ENCODE results near the gene FAM149A.

DNA sequence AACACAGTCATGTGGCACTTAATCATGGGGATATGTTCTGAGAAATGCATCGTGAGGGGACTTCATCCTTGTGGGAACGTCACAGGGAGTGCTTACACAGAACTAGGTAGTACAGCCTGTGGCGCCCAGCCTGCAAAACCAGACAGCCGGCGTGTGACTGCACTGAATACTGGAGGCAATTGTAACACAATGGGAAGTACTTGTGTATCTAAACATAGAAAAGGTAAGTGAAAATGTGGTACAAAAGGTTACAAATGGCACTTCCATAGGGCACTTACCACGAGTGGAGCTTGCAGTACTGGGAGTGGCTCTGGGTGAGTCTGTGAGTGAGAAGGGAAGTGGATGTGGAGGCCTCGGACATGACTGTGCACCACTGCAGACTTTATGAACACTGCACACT, 30.3 kb upstream of the FAM149A start:
- TF ChIP-seq, protein P1, sequence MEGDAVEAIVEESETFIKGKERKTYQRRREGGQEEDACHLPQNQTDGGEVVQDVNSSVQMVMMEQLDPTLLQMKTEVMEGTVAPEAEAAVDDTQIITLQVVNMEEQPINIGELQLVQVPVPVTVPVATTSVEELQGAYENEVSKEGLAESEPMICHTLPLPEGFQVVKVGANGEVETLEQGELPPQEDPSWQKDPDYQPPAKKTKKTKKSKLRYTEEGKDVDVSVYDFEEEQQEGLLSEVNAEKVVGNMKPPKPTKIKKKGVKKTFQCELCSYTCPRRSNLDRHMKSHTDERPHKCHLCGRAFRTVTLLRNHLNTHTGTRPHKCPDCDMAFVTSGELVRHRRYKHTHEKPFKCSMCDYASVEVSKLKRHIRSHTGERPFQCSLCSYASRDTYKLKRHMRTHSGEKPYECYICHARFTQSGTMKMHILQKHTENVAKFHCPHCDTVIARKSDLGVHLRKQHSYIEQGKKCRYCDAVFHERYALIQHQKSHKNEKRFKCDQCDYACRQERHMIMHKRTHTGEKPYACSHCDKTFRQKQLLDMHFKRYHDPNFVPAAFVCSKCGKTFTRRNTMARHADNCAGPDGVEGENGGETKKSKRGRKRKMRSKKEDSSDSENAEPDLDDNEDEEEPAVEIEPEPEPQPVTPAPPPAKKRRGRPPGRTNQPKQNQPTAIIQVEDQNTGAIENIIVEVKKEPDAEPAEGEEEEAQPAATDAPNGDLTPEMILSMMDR (optimal IDR thresholded peaks at IDR 0.05 in 1 of 3, IDR thresholded peaks at IDR 0.05 in 1 of 3, conservative IDR thresholded peaks at IDR 0.05 in 1 of 3; ENCODE audit: extremely low read depth in 1 of 3, insufficient read depth in 2 of 3, low read length in 3 of 3): no peak
- TF ChIP-seq EZH2 (IDR thresholded peaks at IDR 0.05; ENCODE audit: low read length): no peak

Measured in keratinocyte (primary cell).